RCC 7860 (cell line): ENCODE measurements around the gene GPR17.

Experiments used
- DNase-seq: peaks from one replicate; pipeline ENCODE4 v3.0.0-alpha.2; 2015; ENCODE audit warnings: low spot score
- FAIRE-seq: peaks from 2 replicates; lab custom pipeline; 2012; peaks lifted over from hg19 to GRCh38; lab: Jason Lieb, UNC

The GPR17 gene

DNA sequence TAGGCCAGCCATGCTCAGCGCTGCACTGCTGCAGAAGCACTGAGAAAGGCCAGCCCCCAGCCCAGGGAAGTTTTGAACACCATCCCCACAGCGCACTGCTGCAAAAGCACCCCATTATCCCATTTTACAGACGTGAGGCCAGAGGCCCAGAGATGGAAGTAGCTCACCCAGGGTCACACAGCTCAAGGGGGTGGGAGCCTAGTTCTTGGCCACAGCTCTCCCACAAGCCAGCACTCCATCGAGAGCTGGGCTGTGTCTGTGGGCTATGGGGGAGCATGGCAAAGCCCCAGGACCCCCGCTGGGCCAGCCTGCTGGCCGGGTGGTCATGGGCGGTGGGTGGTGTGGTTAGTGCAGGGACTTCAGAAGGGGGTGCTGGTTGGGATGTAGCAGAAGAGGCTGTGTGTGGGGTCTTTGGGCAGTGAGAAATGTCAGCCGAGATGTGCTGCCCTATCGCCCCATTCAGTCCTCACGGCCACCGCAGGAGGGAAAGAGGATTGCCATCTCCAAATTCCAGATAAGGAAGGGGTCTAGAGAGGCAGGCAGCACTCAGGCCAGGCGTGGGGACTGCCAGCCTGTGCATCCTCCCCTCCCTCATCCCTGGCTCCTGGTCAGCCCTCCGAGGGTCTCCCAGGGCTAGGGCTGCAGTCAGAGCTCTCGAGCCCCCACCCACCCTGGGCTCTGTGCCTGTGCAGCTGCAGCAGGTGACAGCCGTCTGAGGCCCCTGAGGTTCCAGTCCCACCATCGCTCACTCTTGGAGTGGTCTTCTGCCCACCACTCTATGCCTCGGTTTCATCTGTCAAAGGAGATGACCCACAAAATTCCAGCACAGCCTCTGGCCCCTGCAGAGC is 17.0 kb upstream of the GPR17 start:
- FAIRE-seq (no peak), DNase-seq (no peak)

- FAIRE-seq (no peak), DNase-seq (no peak)
Observed at GRCh38 chr2:127629637-127630036, 16.3 kb upstream of the GPR17 start.

GRCh38 chr2:127630096-127630863 is 15.7 kb upstream of the GPR17 start:
- FAIRE-seq (no peak), DNase-seq (no peak)

DNA sequence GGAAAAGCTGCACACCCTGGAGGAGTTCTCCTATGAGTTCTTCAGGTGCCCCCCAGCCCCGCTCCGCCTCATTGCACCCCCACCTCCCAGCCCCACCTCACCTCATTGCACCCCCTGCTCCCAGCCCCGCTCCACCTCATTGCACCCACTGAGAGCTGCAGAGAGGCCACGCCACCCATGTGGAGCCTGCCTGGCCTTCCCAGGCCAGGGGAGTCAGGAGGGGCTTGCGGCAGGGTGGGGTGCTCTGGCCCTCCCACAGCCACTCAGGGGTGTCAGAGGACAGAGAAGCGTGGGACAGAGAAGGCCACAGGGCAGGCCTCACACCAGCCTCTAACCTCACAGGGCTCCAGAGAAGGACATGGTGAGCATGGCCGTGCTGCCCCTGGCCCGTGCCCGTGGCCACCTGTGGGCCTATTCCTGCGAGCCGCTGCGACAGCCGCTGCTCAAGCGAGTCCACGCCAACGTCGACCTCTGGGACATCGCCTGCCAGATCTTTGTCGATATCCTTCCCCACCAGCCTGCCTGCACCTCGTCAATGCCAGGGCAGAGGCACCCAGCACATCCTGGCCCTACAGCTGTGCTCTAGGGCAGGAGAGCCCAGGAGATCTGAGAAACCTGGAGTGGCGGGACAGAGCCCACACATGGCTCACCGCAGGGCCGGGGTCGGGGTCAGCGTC is 15.0 kb upstream of the GPR17 start:
- DNase-seq (no peak), FAIRE-seq (no peak)

- FAIRE-seq = no peak
- no peak for DNase-seq
Observed at GRCh38 chr2:127631541-127631996, 14.4 kb upstream of the GPR17 start.

GRCh38 chr2:127631997-127632581 is 13.9 kb upstream of the GPR17 start:
- DNase-seq (no peak), FAIRE-seq (no peak)

GRCh38 chr2:127632592-127633489 is 13.1 kb upstream of the GPR17 start:
- FAIRE-seq (no peak), DNase-seq (no peak)

DNA sequence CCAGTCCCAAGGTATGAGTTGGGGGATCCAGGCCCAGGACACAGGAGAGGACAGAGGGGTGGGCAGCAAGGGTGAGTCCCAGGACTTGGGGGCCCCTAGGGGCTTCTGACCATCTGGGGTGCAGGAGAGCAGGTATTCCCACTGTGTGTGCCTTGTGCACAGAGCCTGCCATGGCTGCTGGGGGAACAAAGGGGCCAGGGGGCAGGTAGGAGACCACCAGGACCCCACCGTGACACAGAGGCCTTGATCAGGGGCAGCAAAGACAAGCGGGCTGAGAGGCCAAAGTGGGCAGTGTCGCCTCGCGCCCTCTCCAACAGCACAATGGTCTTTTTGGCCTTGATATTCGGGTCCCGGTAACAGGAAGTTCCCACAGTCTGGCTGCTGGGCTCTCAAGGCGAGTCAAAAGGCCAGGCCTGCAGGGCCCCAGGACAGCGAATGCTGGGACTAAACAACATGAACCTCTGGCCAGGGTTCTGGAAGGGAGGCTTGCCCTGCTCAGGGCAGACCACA is 12.3 kb upstream of the GPR17 start:
- no peak for FAIRE-seq
- DNase-seq = no peak

DNA sequence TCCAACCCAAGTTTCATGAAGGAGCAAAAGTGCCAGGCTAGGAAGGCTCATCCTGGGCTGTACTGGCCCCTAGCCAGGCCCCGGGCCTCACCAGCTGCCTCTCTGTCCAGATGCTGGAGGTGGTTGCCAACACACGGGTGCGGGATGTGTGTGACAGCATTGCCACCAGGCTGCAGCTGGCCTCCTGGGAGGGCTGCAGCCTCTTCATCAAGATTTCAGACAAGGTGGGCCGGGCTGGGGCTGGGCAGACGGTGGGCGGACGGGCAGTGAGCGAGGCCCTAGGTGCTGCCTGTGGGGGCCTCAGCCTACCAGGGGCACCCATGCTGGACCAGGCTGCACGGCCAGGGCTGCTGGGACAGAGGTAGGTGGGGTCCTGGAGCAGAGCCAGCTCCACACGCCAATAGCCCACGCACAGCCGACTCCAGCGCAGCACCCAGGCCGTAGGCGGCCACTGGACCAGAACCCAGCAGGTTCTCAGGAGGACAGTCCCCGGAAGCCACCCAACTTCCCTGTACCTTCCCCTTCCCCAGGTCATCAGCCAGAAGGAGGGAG is 11.8 kb upstream of the GPR17 start:
- no peak for FAIRE-seq
- DNase-seq = no peak

GRCh38 chr2:127634626-127635379 is 11.2 kb upstream of the GPR17 start:
- FAIRE-seq (no peak), DNase-seq (no peak)

GRCh38 chr2:127635380-127636237 is 10.3 kb upstream of the GPR17 start:
- no peak for FAIRE-seq
- DNase-seq = no peak

DNA sequence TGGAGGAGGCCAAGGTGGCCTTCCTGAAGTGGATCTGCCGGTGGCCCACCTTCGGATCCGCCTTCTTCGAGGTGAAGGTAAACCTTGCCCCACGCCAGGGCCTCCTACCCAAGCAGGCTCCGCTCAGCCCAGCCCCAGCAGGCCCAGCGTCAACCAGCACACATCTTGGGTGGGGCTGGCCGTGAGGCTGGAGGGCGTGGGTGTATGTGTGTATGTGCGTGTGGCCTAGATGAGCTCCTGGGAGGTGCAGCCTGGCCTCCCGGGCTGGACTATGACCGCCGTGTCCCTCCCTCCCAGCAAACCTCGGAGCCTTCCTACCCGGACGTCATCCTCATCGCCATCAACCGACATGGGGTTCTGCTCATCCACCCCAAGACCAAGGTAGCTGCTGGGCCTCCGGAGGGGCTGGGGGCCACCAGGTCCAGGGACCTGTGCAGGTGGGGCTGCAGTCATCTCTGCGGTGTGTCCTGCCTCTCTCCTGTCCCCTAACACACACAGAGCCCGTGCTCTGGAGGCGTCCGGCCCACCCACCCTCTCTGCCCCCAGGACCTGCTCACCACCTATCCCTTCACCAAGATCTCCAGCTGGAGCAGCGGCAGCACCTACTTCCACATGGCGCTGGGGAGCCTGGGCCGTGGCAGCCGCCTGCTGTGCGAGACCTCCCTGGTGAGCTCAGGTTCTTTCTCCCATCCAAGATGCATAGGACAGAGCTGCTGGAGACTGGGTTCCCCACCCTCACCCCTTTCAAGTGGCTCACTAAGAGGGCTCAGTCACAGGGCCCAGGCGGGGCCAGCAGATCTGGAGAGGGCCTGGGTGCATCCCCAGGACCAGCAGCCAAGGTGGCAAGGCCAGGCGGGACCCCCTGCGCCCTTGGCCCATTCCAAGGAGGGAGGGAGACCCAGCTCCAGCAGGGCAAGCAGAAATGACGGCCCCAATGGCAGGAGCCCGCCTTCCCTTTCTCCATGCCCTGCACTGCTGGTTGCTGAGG is 9.4 kb upstream of the GPR17 start:
- FAIRE-seq (no peak), DNase-seq (no peak)

DNA sequence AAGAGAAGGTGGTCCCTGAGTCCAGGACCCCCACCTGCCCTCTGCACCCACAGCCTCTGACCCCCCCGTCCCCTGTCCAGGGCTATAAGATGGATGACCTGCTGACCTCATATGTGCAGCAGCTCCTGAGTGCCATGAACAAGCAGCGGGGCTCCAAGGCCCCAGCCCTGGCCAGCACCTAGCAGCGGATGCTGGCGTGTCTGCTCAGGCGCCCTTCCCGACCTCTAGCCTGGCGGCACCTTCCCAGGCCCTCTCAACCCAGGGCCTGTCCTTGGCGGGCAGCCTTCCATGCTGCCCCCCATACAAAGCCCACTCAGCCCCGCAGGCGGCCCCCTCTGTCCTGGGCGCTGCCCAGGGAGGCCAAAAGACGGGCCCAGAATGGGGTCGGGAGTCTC is 8.7 kb upstream of the GPR17 start:
- FAIRE-seq (no peak), DNase-seq (no peak)

DNA sequence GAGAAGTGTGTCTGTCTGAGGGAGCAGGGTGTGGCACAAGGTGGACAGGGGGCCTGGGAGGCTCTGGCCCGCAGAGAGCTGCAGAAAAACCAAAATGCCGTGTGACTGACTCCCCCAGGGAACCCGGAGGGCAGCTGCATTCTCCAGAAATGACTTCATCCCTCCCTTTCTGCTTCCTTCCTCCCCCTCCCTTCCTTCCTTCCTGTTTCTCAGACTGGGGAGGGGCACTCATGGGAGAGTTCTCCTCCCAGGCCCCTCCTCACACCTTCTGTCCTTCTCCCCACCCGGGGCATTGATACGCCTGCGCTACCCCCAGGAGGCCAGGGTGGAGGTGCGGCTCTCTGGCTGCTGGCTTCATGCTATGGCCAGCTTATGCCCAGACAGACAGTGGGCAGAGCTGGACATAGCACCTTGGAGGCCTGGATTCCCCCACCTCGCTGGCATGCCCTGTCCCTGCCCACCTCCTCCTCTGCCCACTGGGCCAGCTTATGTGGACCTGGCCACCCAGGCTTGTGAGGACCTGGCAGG is 8.2 kb upstream of the GPR17 start:
- FAIRE-seq (no peak), DNase-seq (peak; percentile 77)

DNA sequence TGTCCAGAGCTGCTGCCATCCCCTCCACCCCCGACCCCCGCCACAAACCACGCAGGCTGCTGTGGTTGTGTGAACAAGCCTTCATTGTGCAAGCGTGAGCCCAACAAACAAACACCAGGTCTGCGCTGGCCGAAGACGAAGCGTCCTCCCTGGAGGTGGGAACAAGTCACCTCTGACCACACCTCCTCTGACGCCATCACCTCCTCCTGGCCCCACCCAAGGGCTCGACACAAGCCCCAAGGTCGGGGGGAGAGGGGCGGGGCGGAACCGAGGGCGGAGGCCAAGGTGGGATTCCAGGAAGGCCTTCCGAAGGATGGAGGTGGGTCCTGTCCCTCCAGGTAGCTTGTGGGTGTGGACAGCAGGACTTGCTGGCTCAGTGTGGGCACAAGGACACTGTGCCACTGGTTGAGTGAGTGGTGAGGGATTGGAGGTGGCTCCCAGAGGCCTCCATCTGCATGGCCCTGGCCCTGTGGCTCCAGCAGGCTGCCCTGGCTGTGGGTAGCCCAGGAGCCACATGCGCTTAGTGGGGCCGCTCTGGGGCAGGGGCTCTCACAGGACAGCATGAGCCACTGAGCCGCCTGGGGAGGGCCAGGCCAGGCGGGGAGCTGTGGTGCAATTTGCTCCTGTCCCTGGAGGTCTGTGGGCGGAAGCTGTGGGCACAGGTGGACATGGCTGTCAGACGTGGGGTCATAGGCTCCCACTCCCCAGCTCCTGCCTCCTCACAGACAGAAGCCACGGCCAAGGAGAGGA is 7.4 kb upstream of the GPR17 start:
- DNase-seq = no peak
- no peak for FAIRE-seq

- DNase-seq (no peak), FAIRE-seq (no peak)
Observed at GRCh38 chr2:127639111-127639474, 6.9 kb upstream of the GPR17 start.
